Astrocyte (in vitro differentiated cells and primary cell): ENCODE data around the gene TTC7B. TPM values are rescaled to one million over a fixed set of nuclear protein-coding genes. Genes with fewer than 3 reads are reported as not detected.
A peak's percentile ranks its signal among the peaks of the same experiment; 100 is the strongest.

Source experiments
- DNase-seq: peaks from one replicate; pipeline ENCODE4 v3.0.0-alpha.2; 2010; ENCODE audit warnings: low read depth
- FAIRE-seq: peaks from 2 replicates; lab custom pipeline; 2011; peaks lifted over from hg19 to GRCh38; lab: Jason Lieb, UNC
- H2AFZ ChIP-seq: 2 replicates; pipeline ENCODE4 v1.6.0; 2012; ENCODE audit warnings: low read depth, low read length, inconsistent platforms
- H3K27ac ChIP-seq: 2 replicates; pipeline ENCODE4 v1.5.1; 2011; ENCODE audit warnings: low read depth, low read length, inconsistent platforms
- H3K27me3 ChIP-seq: 2 replicates; pipeline ENCODE4 v1.6.0; 2011; ENCODE audit warnings: low read length, inconsistent platforms; ENCODE audit not compliant: insufficient read depth
- H3K36me3 ChIP-seq: 2 replicates; pipeline ENCODE4 v1.5.1; 2011; ENCODE audit warnings: low read length, inconsistent platforms; ENCODE audit not compliant: insufficient read depth
- H3K4me1 ChIP-seq: 2 replicates; pipeline ENCODE4 v1.5.1; 2011; ENCODE audit warnings: low read length, inconsistent platforms; ENCODE audit not compliant: insufficient read depth
- H3K4me2 ChIP-seq: 2 replicates; pipeline ENCODE4 v1.6.0; 2012; ENCODE audit warnings: low read length, inconsistent platforms
- H3K4me3 ChIP-seq: 2 replicates; pipeline ENCODE4 v1.5.1; 2011; ENCODE audit warnings: low read depth, mild to moderate bottlenecking, low read length, inconsistent platforms; ENCODE audit not compliant: insufficient read depth
- H3K79me2 ChIP-seq: 2 replicates; pipeline ENCODE4 v1.6.0; 2012; ENCODE audit warnings: mild to moderate bottlenecking, low read length, inconsistent platforms; ENCODE audit not compliant: insufficient read depth
- H3K9ac ChIP-seq: 2 replicates; pipeline ENCODE4 v1.6.0; 2012; ENCODE audit warnings: mild to moderate bottlenecking, low read length, inconsistent platforms
- H3K9me3 ChIP-seq: 2 replicates; pipeline ENCODE4 v1.5.1; 2012; ENCODE audit warnings: low read depth, mild to moderate bottlenecking, low read length, inconsistent platforms; ENCODE audit not compliant: insufficient read depth
- H4K20me1 ChIP-seq: 2 replicates; pipeline ENCODE4 v1.6.0; 2012; ENCODE audit warnings: low read length, inconsistent platforms; ENCODE audit not compliant: insufficient read depth
- H3K27ac Mint-ChIP-seq: one replicate; pipeline ENCODE4 v1.8.0; 2021; ENCODE audit warnings: mild to moderate bottlenecking, mixed read lengths; ENCODE audit not compliant: unreplicated experiment
- H3K27me3 Mint-ChIP-seq: one replicate; pipeline ENCODE4 v1.8.0; 2021; ENCODE audit warnings: low read depth, mixed read lengths; ENCODE audit not compliant: unreplicated experiment
- H3K36me3 Mint-ChIP-seq: one replicate; pipeline ENCODE4 v1.8.0; 2021; ENCODE audit warnings: low read depth, mixed read lengths; ENCODE audit not compliant: unreplicated experiment
- H3K4me1 Mint-ChIP-seq: one replicate; pipeline ENCODE4 v1.8.0; 2021; ENCODE audit warnings: low read depth, mixed read lengths; ENCODE audit not compliant: unreplicated experiment
- H3K4me3 Mint-ChIP-seq: one replicate; pipeline ENCODE4 v1.8.0; 2021; ENCODE audit warnings: mild to moderate bottlenecking, moderate library complexity, mixed read lengths; ENCODE audit not compliant: unreplicated experiment
- H3K9me3 Mint-ChIP-seq: one replicate; pipeline ENCODE4 v1.8.0; 2021; ENCODE audit warnings: mild to moderate bottlenecking, mixed read lengths; ENCODE audit not compliant: unreplicated experiment
- EZH2 ChIP-seq: IDR thresholded peaks from 2 replicates; pipeline ENCODE4 v1.6.1; 2012; ENCODE audit warnings: mild to moderate bottlenecking, low read length, inconsistent platforms; ENCODE audit not compliant: insufficient read depth
- total RNA-seq: library from RNA; stranded (reverse); gene quantifications from 2 replicates; pipeline ENCODE4 v1.2.1, GENCODE V29; 2021
- TF ChIP-seq, protein P1 (sequence below): IDR thresholded peaks from 2 replicates; pipeline ENCODE4 v1.5.1; 2011; ENCODE audit warnings: low read depth, mild to moderate bottlenecking, inconsistent platforms, low read length, moderate library complexity; ENCODE audit not compliant: insufficient read depth

TTC7B gene
- total RNA-seq, 1 donor from 2014 or later, result 42.1 TPM

- DNase-seq (no peak), FAIRE-seq (no peak)
- no peak for TF ChIP-seq EZH2
- TF ChIP-seq, protein P1, sequence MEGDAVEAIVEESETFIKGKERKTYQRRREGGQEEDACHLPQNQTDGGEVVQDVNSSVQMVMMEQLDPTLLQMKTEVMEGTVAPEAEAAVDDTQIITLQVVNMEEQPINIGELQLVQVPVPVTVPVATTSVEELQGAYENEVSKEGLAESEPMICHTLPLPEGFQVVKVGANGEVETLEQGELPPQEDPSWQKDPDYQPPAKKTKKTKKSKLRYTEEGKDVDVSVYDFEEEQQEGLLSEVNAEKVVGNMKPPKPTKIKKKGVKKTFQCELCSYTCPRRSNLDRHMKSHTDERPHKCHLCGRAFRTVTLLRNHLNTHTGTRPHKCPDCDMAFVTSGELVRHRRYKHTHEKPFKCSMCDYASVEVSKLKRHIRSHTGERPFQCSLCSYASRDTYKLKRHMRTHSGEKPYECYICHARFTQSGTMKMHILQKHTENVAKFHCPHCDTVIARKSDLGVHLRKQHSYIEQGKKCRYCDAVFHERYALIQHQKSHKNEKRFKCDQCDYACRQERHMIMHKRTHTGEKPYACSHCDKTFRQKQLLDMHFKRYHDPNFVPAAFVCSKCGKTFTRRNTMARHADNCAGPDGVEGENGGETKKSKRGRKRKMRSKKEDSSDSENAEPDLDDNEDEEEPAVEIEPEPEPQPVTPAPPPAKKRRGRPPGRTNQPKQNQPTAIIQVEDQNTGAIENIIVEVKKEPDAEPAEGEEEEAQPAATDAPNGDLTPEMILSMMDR, result no peak
- no peaks in the 10 kb centered on the region for H3K9me3 ChIP-seq
- H3K4me3 Mint-ChIP-seq, result no peak overlapping the region
- peaks cover 2% of the 10 kb centered on the region for H3K4me1 Mint-ChIP-seq
- H3K4me2 ChIP-seq, result no peak overlapping the region
- no peaks in the 10 kb centered on the region for H3K36me3 ChIP-seq
- no peak overlapping the region for H3K9ac ChIP-seq
- H2AFZ ChIP-seq, result no peak overlapping the region
- no peaks in the 10 kb centered on the region for H4K20me1 ChIP-seq
- no peaks in the 10 kb centered on the region for H3K27me3 ChIP-seq
- H3K36me3 Mint-ChIP-seq, result peaks cover 15% of the 10 kb centered on the region
- H3K79me2 ChIP-seq, result no peaks in the 10 kb centered on the region
- no peak overlapping the region for H3K4me3 ChIP-seq
- H3K27me3 Mint-ChIP-seq, result peaks cover 29% of the 10 kb centered on the region
- no peaks in the 10 kb centered on the region for H3K4me1 ChIP-seq
- H3K27ac ChIP-seq, result no peak overlapping the region
- H3K9me3 Mint-ChIP-seq, result no peaks in the 10 kb centered on the region
- no peak overlapping the region for H3K27ac Mint-ChIP-seq
Measured at GRCh38 chr14:90539996-90540395, 276.2 kb downstream of the TTC7B start.

- Mint-ChIP-seq H3K27me3 (peaks cover 29% of the 10 kb centered on the region), H3K27ac (no peak overlapping the region), H3K4me3 (no peak overlapping the region), H3K4me1 (peaks cover 4% of the 10 kb centered on the region), H3K36me3 (peaks cover 15% of the 10 kb centered on the region), H3K9me3 (no peaks in the 10 kb centered on the region)
- TF ChIP-seq, protein P1, result no peak
- Histone ChIP-seq H3K79me2 (no peaks in the 10 kb centered on the region), H3K4me3 (no peak overlapping the region), H3K27me3 (no peaks in the 10 kb centered on the region), H3K9ac (no peak overlapping the region), H3K4me2 (no peak overlapping the region), H3K4me1 (peaks cover under 1% of the 10 kb centered on the region), H3K9me3 (no peaks in the 10 kb centered on the region), H3K27ac (no peak overlapping the region), H2AFZ (no peak overlapping the region), H4K20me1 (no peaks in the 10 kb centered on the region), H3K36me3 (no peaks in the 10 kb centered on the region)
- FAIRE-seq (no peak), DNase-seq (no peak)
Measured at GRCh38 chr14:90539496-90539775, 276.8 kb downstream of the TTC7B start.

GRCh38 chr14:90538716-90539495 is 277.3 kb downstream of the TTC7B start:
- Histone ChIP-seq H3K36me3 (no peaks in the 10 kb centered on the region), H3K79me2 (no peaks in the 10 kb centered on the region), H3K4me2 (no peak overlapping the region), H3K9me3 (no peaks in the 10 kb centered on the region), H3K4me1 (peaks cover 6% of the 10 kb centered on the region), H3K9ac (no peak overlapping the region), H3K27ac (no peak overlapping the region), H2AFZ (no peak overlapping the region), H3K27me3 (no peaks in the 10 kb centered on the region), H3K4me3 (no peak overlapping the region), H4K20me1 (no peaks in the 10 kb centered on the region)
- DNase-seq, result no peak
- TF ChIP-seq, protein P1, result no peak
- no peak for TF ChIP-seq EZH2
- peaks cover 29% of the 10 kb centered on the region for H3K27me3 Mint-ChIP-seq
- H3K4me3 Mint-ChIP-seq, result no peak overlapping the region
- no peak for FAIRE-seq
- no peaks in the 10 kb centered on the region for H3K9me3 Mint-ChIP-seq
- H3K4me1 Mint-ChIP-seq, result peaks cover 10% of the 10 kb centered on the region
- peaks cover 15% of the 10 kb centered on the region for H3K36me3 Mint-ChIP-seq
- H3K27ac Mint-ChIP-seq, result peak overlapping the region; percentile 28
